Hematopoietic multipotent progenitor cell treated with erythropoietin and hydrocortisone succinate and interleukin-3 and kit ligand, for 4 days (in vitro differentiated cells): ENCODE measurements around the gene CHN1.

Source experiments
- DNase-seq: peaks from one replicate; pipeline ENCODE4 v3.0.0-alpha.2; 2015

Gene CHN1

GRCh38 chr2:174870787-174871186 is 134.4 kb downstream of the CHN1 start:
- no peak for DNase-seq

- DNase-seq = no peak
These were observed 136.3 kb downstream of the CHN1 start for GRCh38 chr2:174868878-174869277.

- no peak for DNase-seq
These were observed 138.8 kb downstream of the CHN1 start for GRCh38 chr2:174866421-174866820.

- no peak for DNase-seq
These were observed 142.0 kb downstream of the CHN1 start for GRCh38 chr2:174863183-174863582.

- DNase-seq = no peak
These were observed 145.5 kb downstream of the CHN1 start for GRCh38 chr2:174859563-174860169.

- DNase-seq = no peak
These were observed 146.4 kb downstream of the CHN1 start for GRCh38 chr2:174858745-174859144.

- DNase-seq = no peak
These were observed 148.7 kb downstream of the CHN1 start for GRCh38 chr2:174856447-174856846.

- DNase-seq = no peak
These were observed 157.9 kb downstream of the CHN1 start for GRCh38 chr2:174846941-174847938.

- DNase-seq = no peak
These were observed 159.0 kb downstream of the CHN1 start for GRCh38 chr2:174846218-174846617.

- no peak for DNase-seq
These were observed 160.9 kb downstream of the CHN1 start for GRCh38 chr2:174844295-174844708.

- no peak for DNase-seq
These were observed 162.7 kb downstream of the CHN1 start for GRCh38 chr2:174842496-174842895.

- no peak for DNase-seq
These were observed 163.2 kb downstream of the CHN1 start for GRCh38 chr2:174841936-174842335.

- DNase-seq = no peak
These were observed 163.8 kb downstream of the CHN1 start for GRCh38 chr2:174841350-174841749.

GRCh38 chr2:174840436-174840835 is 164.7 kb downstream of the CHN1 start:
- DNase-seq = no peak

- no peak for DNase-seq
These were observed 165.5 kb downstream of the CHN1 start for GRCh38 chr2:174839662-174840061.

GRCh38 chr2:174836995-174837390 is 168.2 kb downstream of the CHN1 start:
- no peak for DNase-seq

- no peak for DNase-seq
These were observed 168.7 kb downstream of the CHN1 start for GRCh38 chr2:174836377-174836994.

GRCh38 chr2:174835797-174836255 is 169.4 kb downstream of the CHN1 start:
- DNase-seq = peak; percentile 60

GRCh38 chr2:174833737-174834136 is 171.4 kb downstream of the CHN1 start:
- no peak for DNase-seq

GRCh38 chr2:174830561-174830960 is 174.6 kb downstream of the CHN1 start:
- no peak for DNase-seq

GRCh38 chr2:174829550-174829949 is 175.6 kb downstream of the CHN1 start:
- no peak for DNase-seq

GRCh38 chr2:174827371-174828369 is 177.5 kb downstream of the CHN1 start:
- DNase-seq = no peak
